ENCODE results near the gene DKK3. TPM values are rescaled to one million over a fixed set of nuclear protein-coding genes. Genes with fewer than 3 reads are reported as not detected.

The DKK3 gene
- total and polyA plus RNA-seq, 2 experiments from 2014 or later: 16.8 to 31.1 TPM

DNA sequence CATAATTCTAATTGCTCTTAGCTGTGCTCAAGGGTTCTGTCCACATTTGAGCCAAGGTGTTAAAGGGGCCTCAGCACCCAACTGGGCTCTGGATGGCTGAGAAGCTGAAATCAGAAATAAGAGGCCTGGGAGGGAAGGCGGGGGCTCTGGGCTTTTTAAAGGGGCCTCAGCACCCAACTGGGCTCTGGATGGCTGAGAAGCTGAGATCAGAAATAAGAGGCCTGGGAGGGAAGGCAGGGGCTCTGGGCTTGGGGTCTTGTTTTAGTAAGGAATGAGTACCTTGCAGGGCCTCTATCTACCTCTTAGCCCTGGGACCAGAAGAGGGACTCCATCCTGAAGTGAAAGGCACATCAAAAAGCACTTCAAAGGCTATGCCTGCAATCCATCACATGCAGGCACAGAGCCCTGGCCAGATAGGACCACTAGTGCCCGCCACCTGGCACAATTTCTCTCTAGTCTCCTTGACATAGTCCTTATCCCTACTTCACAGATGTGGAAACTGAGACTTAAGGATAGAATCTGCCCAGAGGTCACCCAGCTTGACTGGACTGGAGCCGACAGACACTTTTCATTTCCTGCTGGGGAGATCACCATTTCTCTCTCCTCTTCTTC is 35.6 kb downstream of the DKK3 start:
- Histone ChIP-seq H3F3A (replicated peaks; ENCODE audit: low read depth) (no peaks in the 10 kb centered on the region), H3K9me2 (ENCODE audit: insufficient read depth) (no peaks in the 10 kb centered on the region), H3K27ac (ENCODE audit: low read depth) (no peak overlapping the region), H2AFZ (no peak overlapping the region), H3K4me2 (no peak overlapping the region), H3K27me3 (ENCODE audit: insufficient read depth) (no peaks in the 10 kb centered on the region), H3K4me3 (no peak overlapping the region), H3K79me2 (replicated peaks; ENCODE audit: insufficient read depth) (no peaks in the 10 kb centered on the region), H3K4me1 (ENCODE audit: insufficient read depth) (peaks cover 13% of the 10 kb centered on the region; the same call in 1 of the 2 replicates), H4K20me1 (replicated peaks; ENCODE audit: insufficient read depth) (no peaks in the 10 kb centered on the region), H3K36me3 (ENCODE audit: insufficient read depth) (no peaks in the 10 kb centered on the region)
- DNase-seq (ENCODE audit: low spot score) (no peak), ATAC-seq (no peak)
- no peak for TF ChIP-seq POLR2AphosphoS5 (IDR thresholded peaks at IDR 0.05; ENCODE audit: low read depth)
- TF ChIP-seq, protein P1, sequence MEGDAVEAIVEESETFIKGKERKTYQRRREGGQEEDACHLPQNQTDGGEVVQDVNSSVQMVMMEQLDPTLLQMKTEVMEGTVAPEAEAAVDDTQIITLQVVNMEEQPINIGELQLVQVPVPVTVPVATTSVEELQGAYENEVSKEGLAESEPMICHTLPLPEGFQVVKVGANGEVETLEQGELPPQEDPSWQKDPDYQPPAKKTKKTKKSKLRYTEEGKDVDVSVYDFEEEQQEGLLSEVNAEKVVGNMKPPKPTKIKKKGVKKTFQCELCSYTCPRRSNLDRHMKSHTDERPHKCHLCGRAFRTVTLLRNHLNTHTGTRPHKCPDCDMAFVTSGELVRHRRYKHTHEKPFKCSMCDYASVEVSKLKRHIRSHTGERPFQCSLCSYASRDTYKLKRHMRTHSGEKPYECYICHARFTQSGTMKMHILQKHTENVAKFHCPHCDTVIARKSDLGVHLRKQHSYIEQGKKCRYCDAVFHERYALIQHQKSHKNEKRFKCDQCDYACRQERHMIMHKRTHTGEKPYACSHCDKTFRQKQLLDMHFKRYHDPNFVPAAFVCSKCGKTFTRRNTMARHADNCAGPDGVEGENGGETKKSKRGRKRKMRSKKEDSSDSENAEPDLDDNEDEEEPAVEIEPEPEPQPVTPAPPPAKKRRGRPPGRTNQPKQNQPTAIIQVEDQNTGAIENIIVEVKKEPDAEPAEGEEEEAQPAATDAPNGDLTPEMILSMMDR (conservative IDR thresholded peaks at IDR 0.05; ENCODE audit: low read depth in 2 of 2): no peak
- TF ChIP-seq, protein P2, sequence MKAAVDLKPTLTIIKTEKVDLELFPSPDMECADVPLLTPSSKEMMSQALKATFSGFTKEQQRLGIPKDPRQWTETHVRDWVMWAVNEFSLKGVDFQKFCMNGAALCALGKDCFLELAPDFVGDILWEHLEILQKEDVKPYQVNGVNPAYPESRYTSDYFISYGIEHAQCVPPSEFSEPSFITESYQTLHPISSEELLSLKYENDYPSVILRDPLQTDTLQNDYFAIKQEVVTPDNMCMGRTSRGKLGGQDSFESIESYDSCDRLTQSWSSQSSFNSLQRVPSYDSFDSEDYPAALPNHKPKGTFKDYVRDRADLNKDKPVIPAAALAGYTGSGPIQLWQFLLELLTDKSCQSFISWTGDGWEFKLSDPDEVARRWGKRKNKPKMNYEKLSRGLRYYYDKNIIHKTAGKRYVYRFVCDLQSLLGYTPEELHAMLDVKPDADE (IDR thresholded peaks at IDR 0.05): no peak
- no peak for TF ChIP-seq JUNB (IDR thresholded peaks at IDR 0.05; ENCODE audit: unreplicated experiment)
- no peak for TF ChIP-seq CREB1 (CRISPR knock-in tag; IDR thresholded peaks at IDR 0.05; ENCODE audit: low read depth)
- TF ChIP-seq STAT1 (IDR thresholded peaks at IDR 0.05; ENCODE audit: unreplicated experiment): no peak
- TF ChIP-seq, protein P3, sequence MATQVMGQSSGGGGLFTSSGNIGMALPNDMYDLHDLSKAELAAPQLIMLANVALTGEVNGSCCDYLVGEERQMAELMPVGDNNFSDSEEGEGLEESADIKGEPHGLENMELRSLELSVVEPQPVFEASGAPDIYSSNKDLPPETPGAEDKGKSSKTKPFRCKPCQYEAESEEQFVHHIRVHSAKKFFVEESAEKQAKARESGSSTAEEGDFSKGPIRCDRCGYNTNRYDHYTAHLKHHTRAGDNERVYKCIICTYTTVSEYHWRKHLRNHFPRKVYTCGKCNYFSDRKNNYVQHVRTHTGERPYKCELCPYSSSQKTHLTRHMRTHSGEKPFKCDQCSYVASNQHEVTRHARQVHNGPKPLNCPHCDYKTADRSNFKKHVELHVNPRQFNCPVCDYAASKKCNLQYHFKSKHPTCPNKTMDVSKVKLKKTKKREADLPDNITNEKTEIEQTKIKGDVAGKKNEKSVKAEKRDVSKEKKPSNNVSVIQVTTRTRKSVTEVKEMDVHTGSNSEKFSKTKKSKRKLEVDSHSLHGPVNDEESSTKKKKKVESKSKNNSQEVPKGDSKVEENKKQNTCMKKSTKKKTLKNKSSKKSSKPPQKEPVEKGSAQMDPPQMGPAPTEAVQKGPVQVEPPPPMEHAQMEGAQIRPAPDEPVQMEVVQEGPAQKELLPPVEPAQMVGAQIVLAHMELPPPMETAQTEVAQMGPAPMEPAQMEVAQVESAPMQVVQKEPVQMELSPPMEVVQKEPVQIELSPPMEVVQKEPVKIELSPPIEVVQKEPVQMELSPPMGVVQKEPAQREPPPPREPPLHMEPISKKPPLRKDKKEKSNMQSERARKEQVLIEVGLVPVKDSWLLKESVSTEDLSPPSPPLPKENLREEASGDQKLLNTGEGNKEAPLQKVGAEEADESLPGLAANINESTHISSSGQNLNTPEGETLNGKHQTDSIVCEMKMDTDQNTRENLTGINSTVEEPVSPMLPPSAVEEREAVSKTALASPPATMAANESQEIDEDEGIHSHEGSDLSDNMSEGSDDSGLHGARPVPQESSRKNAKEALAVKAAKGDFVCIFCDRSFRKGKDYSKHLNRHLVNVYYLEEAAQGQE (IDR thresholded peaks at IDR 0.05; ENCODE audit: unreplicated experiment): no peak
- TF ChIP-seq, protein P4, sequence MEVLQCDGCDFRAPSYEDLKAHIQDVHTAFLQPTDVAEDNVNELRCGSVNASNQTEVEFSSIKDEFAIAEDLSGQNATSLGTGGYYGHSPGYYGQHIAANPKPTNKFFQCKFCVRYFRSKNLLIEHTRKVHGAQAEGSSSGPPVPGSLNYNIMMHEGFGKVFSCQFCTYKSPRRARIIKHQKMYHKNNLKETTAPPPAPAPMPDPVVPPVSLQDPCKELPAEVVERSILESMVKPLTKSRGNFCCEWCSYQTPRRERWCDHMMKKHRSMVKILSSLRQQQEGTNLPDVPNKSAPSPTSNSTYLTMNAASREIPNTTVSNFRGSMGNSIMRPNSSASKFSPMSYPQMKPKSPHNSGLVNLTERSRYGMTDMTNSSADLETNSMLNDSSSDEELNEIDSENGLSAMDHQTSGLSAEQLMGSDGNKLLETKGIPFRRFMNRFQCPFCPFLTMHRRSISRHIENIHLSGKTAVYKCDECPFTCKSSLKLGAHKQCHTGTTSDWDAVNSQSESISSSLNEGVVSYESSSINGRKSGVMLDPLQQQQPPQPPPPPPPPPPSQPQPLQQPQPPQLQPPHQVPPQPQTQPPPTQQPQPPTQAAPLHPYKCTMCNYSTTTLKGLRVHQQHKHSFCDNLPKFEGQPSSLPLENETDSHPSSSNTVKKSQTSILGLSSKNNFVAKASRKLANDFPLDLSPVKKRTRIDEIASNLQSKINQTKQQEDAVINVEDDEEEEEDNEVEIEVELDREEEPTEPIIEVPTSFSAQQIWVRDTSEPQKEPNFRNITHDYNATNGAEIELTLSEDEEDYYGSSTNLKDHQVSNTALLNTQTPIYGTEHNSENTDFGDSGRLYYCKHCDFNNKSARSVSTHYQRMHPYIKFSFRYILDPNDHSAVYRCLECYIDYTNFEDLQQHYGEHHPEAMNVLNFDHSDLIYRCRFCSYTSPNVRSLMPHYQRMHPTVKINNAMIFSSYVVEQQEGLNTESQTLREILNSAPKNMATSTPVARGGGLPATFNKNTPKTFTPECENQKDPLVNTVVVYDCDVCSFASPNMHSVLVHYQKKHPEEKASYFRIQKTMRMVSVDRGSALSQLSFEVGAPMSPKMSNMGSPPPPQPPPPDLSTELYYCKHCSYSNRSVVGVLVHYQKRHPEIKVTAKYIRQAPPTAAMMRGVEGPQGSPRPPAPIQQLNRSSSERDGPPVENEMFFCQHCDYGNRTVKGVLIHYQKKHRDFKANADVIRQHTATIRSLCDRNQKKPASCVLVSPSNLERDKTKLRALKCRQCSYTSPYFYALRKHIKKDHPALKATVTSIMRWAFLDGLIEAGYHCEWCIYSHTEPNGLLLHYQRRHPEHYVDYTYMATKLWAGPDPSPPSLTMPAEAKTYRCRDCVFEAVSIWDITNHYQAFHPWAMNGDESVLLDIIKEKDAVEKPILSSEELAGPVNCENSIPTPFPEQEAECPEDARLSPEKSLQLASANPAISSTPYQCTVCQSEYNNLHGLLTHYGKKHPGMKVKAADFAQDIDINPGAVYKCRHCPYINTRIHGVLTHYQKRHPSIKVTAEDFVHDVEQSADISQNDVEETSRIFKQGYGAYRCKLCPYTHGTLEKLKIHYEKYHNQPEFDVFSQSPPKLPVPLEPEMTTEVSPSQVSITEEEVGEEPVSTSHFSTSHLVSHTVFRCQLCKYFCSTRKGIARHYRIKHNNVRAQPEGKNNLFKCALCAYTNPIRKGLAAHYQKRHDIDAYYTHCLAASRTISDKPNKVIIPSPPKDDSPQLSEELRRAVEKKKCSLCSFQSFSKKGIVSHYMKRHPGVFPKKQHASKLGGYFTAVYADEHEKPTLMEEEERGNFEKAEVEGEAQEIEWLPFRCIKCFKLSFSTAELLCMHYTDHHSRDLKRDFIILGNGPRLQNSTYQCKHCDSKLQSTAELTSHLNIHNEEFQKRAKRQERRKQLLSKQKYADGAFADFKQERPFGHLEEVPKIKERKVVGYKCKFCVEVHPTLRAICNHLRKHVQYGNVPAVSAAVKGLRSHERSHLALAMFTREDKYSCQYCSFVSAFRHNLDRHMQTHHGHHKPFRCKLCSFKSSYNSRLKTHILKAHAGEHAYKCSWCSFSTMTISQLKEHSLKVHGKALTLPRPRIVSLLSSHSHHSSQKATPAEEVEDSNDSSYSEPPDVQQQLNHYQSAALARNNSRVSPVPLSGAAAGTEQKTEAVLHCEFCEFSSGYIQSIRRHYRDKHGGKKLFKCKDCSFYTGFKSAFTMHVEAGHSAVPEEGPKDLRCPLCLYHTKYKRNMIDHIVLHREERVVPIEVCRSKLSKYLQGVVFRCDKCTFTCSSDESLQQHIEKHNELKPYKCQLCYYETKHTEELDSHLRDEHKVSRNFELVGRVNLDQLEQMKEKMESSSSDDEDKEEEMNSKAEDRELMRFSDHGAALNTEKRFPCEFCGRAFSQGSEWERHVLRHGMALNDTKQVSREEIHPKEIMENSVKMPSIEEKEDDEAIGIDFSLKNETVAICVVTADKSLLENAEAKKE (CRISPR knock-in tag; IDR thresholded peaks at IDR 0.05): no peak
- TF ChIP-seq EZH2 (IDR thresholded peaks at IDR 0.05; ENCODE audit: low read depth, unreplicated experiment): no peak
- TF ChIP-seq EZH2phosphoT487 (IDR thresholded peaks at IDR 0.05; ENCODE audit: unreplicated experiment): no peak
- no peak for TF ChIP-seq ZNF331 (CRISPR knock-in tag; IDR thresholded peaks at IDR 0.05; ENCODE audit: low read depth)
- no peak for TF ChIP-seq NANOG (IDR thresholded peaks at IDR 0.05; ENCODE audit: borderline replicate concordance)
- TF ChIP-seq ZNF114 (CRISPR knock-in tag; IDR thresholded peaks at IDR 0.05): no peak
- H3K9me3 Mint-ChIP-seq: no peaks in the 10 kb centered on the region
- H3K4me3 Mint-ChIP-seq: no peak overlapping the region
- H3K4me1 Mint-ChIP-seq: peaks cover 26% of the 10 kb centered on the region
- no peak overlapping the region for H3K27ac Mint-ChIP-seq
- peaks cover 2% of the 10 kb centered on the region for H3K27me3 Mint-ChIP-seq (ENCODE audit: insufficient read depth, low read depth, poor library complexity)
- H3K36me3 Mint-ChIP-seq (ENCODE audit: low read depth): no peaks in the 10 kb centered on the region
